A549 (cell line): Measurements from ENCODE around the gene SLC25A11. TPM values are rescaled to one million over a fixed set of nuclear protein-coding genes. Genes with fewer than 3 reads are reported as not detected.
"Not testable (repeated sequence)": the region's sequence is repeated elsewhere in the genome, so short reads cannot be mapped to it uniquely, and the experiment has no call there.

Experiments used
- ATAC-seq, 2 experiments: fragments of 200-7000 bp in 1 of 2; fragments of >200 bp in 1 of 2; cut with Nextera tagmentation in 1 of 2; cut with Tn5 transposase in 1 of 2; 3 replicates each; pipeline versions ENCODE4 v1.8.0 to v1.9.1; 2018 to 2020; ENCODE audit warnings: mild to moderate bottlenecking in 1 of 2, moderate library complexity in 1 of 2
- CTCF ChIA-PET: fragments of 300-600 bp; sonication (Branson Sonifier 250); formaldehyde crosslinking; extraction: SDS; loops from one replicate; lab custom pipeline; 2021; ENCODE audit warnings: antibody characterized with exemption, inconsistent platforms; lab: Yijun Ruan, JAX
- POLR2A ChIA-PET: fragments of 350-600 bp; formaldehyde crosslinking; extraction: SDS; loops from one replicate; lab custom pipeline; 2021; ENCODE audit warnings: antibody characterized with exemption, inconsistent platforms; lab: Yijun Ruan, JAX
- DNase-seq, 2 experiments: peaks; one replicate each; pipeline versions ENCODE4 v3.0.0 to v3.0.0-alpha.2; 2011 to 2016; ENCODE audit warnings: low read depth in 1 of 2, low spot score in 1 of 2
- FAIRE-seq: peaks from 2 replicates; lab custom pipeline; 2011; peaks lifted over from hg19 to GRCh38; lab: Jason Lieb, UNC
- H3K27ac ChIP-seq, 2 experiments: fragments of >200 bp; sonication (Bioruptor Twin); formaldehyde crosslinking; 3 replicates each; pipeline ENCODE4 v1.5.1; 2016 to 2017
- H3K4me1 ChIP-seq: fragments of >200 bp; sonication (Bioruptor Twin); formaldehyde crosslinking; 3 replicates; pipeline ENCODE4 v1.6.1; 2016
- H3K4me2 ChIP-seq: fragments of >200 bp; sonication (Bioruptor Twin); formaldehyde crosslinking; 3 replicates; pipeline ENCODE4 v1.6.1; 2016
- H3K4me3 ChIP-seq: fragments of >200 bp; sonication (Bioruptor Twin); formaldehyde crosslinking; 3 replicates; pipeline ENCODE4 v1.5.1; 2016
- H3K9me3 ChIP-seq: fragments of >200 bp; sonication (Bioruptor Twin); formaldehyde crosslinking; 3 replicates; pipeline ENCODE4 v1.6.1; 2016
- BCL3 ChIP-seq: fragments of >200 bp; sonication (Bioruptor Twin); formaldehyde crosslinking; IDR thresholded peaks from 3 replicates; pipeline ENCODE4 v1.6.1; 2016
- EP300 ChIP-seq, 2 experiments: fragments of >200 bp; sonication (Bioruptor Twin); formaldehyde crosslinking; IDR thresholded peaks; 2 replicates in 1 of 2; 3 replicates in 1 of 2; pipeline ENCODE4 v1.6.1; 2016 to 2017
- FOSB ChIP-seq: fragments of 250-450 bp; sonication (Bioruptor Pico); IDR thresholded peaks from 2 replicates; pipeline ENCODE4 v1.5.0; 2020; ENCODE audit warnings: mild to moderate bottlenecking, moderate library complexity
- FOSL2 ChIP-seq, 2 experiments: fragments of 450-650 bp in 1 of 2; fragments of >200 bp in 1 of 2; sonication (Bioruptor Twin) in 1 of 2; formaldehyde crosslinking; IDR thresholded peaks; 2 replicates each; pipeline versions ENCODE4 v1.5.0 to v1.6.1; 2016 to 2020; ENCODE audit warnings: mild to moderate bottlenecking in 1 of 2, moderate library complexity in 1 of 2
- HDAC2 ChIP-seq: fragments of 200-600 bp; sonication (generic); IDR thresholded peaks from 2 replicates; pipeline ENCODE4 v1.6.1; 2016
- HMGXB4 ChIP-seq: fragments of 250-450 bp; sonication (Bioruptor Pico); IDR thresholded peaks from 2 replicates; pipeline ENCODE4 v1.5.0; 2021; ENCODE audit warnings: mild to moderate bottlenecking, moderate library complexity, borderline replicate concordance
- HOXB13 ChIP-seq: fragments of 250-450 bp; sonication (Bioruptor Pico); IDR thresholded peaks from 2 replicates; pipeline ENCODE4 v1.5.0; 2020; ENCODE audit warnings: low read depth, mild to moderate bottlenecking, moderate library complexity
- JUNB ChIP-seq: fragments of >200 bp; sonication (Bioruptor Twin); formaldehyde crosslinking; IDR thresholded peaks from 2 replicates; pipeline ENCODE4 v1.6.1; 2016
- KDM1A ChIP-seq: fragments of 200-600 bp; sonication (generic); IDR thresholded peaks from 2 replicates; pipeline ENCODE4 v1.6.1; 2016; ENCODE audit warnings: low read depth, mild to moderate bottlenecking
- NFE2L2 ChIP-seq: fragments of 150-350 bp; conservative IDR thresholded peaks from 2 replicates; pipeline ENCODE4 v1.6.1; 2014; ENCODE audit warnings: low read length
- PHF8 ChIP-seq: fragments of 200-600 bp; sonication (generic); IDR thresholded peaks from 2 replicates; pipeline ENCODE4 v1.6.1; 2016; ENCODE audit warnings: low read depth, mild to moderate bottlenecking, antibody characterized with exemption, moderate library complexity, borderline replicate concordance
- POLR2A ChIP-seq: IDR thresholded peaks from 2 replicates; pipeline ENCODE4 v1.6.1; 2012; ENCODE audit warnings: mild to moderate bottlenecking, low read length
- RARB ChIP-seq: fragments of 250-450 bp; sonication (Bioruptor Pico); IDR thresholded peaks from 2 replicates; pipeline ENCODE4 v1.8.0; 2021; ENCODE audit warnings: mild to moderate bottlenecking, moderate library complexity
- RCOR1 ChIP-seq: fragments of 150-350 bp; IDR thresholded peaks from 2 replicates; pipeline ENCODE4 v1.6.1; 2014; ENCODE audit warnings: antibody characterized with exemption, low read length, low read depth
- REST ChIP-seq: fragments of 200-600 bp; sonication (generic); IDR thresholded peaks from 2 replicates; pipeline ENCODE4 v1.6.1; 2016; ENCODE audit warnings: antibody characterized with exemption, mild to moderate bottlenecking, moderate library complexity
- TP53 ChIP-seq: fragments of 250-450 bp; sonication (Bioruptor Pico); IDR thresholded peaks from 2 replicates; pipeline ENCODE4 v1.5.0; 2021; ENCODE audit warnings: mild to moderate bottlenecking, moderate library complexity
- USF2 ChIP-seq: fragments of 450-650 bp; IDR thresholded peaks from 2 replicates; pipeline ENCODE4 v1.6.1; 2014; ENCODE audit warnings: antibody characterized with exemption
- ZFP36 ChIP-seq: fragments of 450-650 bp; IDR thresholded peaks from 2 replicates; pipeline ENCODE4 v1.6.1; 2014; ENCODE audit warnings: borderline replicate concordance; ENCODE audit not compliant: partially characterized antibody
- ZNF302 ChIP-seq: fragments of 250-450 bp; sonication (Bioruptor Pico); IDR thresholded peaks from 2 replicates; pipeline ENCODE4 v1.9.0; 2021; ENCODE audit warnings: inconsistent platforms, mild to moderate bottlenecking, moderate library complexity
- ZSCAN20 ChIP-seq: fragments of 250-450 bp; sonication (Bioruptor Pico); IDR thresholded peaks from 2 replicates; pipeline ENCODE4 v1.8.0; 2022; ENCODE audit warnings: mild to moderate bottlenecking, moderate library complexity
- WGBS: methylation state at CpG from one replicate; pipeline ENCODE4 v1.1.6; 2017; ENCODE audit errors: missing lambda C conversion rate; 5-methylcytosine and 5-hydroxymethylcytosine counted together
- polyA plus RNA-seq, 4 experiments: library from polyadenylated mRNA; depleted of rRNA in 3 of 4; stranded (reverse); fragments of >200 nt; fragmentation: RNase III in 1 of 4; extraction: RNeasy Plus Mini Kit Qiagen cat#74134 plus additional on column Dnase treatment in 1 of 4; gene quantifications; 2 replicates in 3 of 4; 3 replicates in 1 of 4; pipeline ENCODE4 v1.2.3, GENCODE V29; 2011 to 2017

Gene SLC25A11
- polyA plus RNA-seq, 2 of the 4 experiments (the other 2 are of a cell fraction) = 60.2 to 69.2 TPM

GRCh38 chr17:4919511-4920047 is 20.3 kb downstream of the SLC25A11 start:
- FAIRE-seq (peak; percentile 7), ATAC-seq (peak; percentile 45 to 73; a peak in 5 of 6 replicates)
- CTCF ChIA-PET = interaction anchor here (0.7 to 3.7 kb wide), 10 partner anchors 10 to 353 kb away, joined by 3 to 37 read pairs (median 4); partner anchors contain the start of genes CAMTA2, CHRNE, RNF167 and SLC25A11
- 0 out of 3 replicates have a peak, but pooled peaks cover 4% of the 10 kb centered on the region for H3K4me1 ChIP-seq
- 83% methylated on average over 8 of the region's 8 CpGs for WGBS
- TF ChIP-seq RCOR1 = no peak
- TF ChIP-seq RARB (CRISPR knock-in tag) = no peak
- TF ChIP-seq PHF8 = no peak
- no peak for TF ChIP-seq FOSL2 (IDR thresholded peaks at IDR 0.05)
- TF ChIP-seq FOSL2 (CRISPR knock-in tag; IDR thresholded peaks at IDR 0.05) = no peak
- TF ChIP-seq EP300 (IDR thresholded peaks at IDR 0.05) = no peak
- no peak for TF ChIP-seq ZNF302 (CRISPR knock-in tag)
- TF ChIP-seq NFE2L2 = no peak
- TF ChIP-seq TP53 (CRISPR knock-in tag) = no peak
- no peak for TF ChIP-seq HOXB13 (CRISPR knock-in tag)
- TF ChIP-seq BCL3 = no peak
- no peak for TF ChIP-seq ZFP36
- no peak for TF ChIP-seq REST
- TF ChIP-seq KDM1A = no peak
- TF ChIP-seq, all 56 proteins: peak for 0
- Histone ChIP-seq H3K4me2 (no peak overlapping the region), H3K9me3 (no peaks in the 10 kb centered on the region), H3K4me3 (no peak overlapping the region), H3K27ac (no peak overlapping the region)
- no peak for DNase-seq
- POLR2A ChIA-PET = interaction anchor here (2.1 kb wide), 1 partner anchor 20 kb away, joined by 9 read pairs; the partner anchor contains the start of genes RNF167 and SLC25A11

DNA sequence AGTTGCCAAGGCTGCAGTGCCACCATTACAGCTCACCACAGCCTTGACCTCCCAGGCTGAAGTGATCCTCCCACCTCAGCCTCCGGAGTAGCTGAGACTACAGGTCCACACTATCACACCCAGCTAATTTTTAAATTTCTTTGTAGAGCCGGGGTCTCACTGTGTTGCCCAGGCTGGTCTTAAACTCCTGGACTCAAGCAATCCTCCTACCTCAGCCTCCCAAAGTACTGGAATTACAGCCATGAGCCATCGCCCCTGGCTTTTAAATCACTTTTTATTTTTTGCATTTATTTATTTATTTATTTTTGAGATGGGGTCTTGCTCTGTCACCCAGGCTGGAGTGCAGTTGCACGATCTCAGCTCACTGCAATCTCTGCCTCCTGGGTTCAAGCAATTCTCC is 25.3 kb downstream of the SLC25A11 start:
- POLR2A ChIA-PET, H3K4me1 ChIP-seq, FAIRE-seq, H3K9me3 ChIP-seq, H3K4me3 ChIP-seq, H3K27ac ChIP-seq, H3K4me2 ChIP-seq, ATAC-seq, DNase-seq: not testable (repeated sequence)
- WGBS = 87% methylated on average over 4 of the region's 4 CpGs
- CTCF ChIA-PET = interaction anchor here (0.7 to 4.0 kb wide), 6 partner anchors 9 to 205 kb away, joined by 3 to 21 read pairs (median 4); partner anchors contain the start of genes ARRB2 and CHRNE

- FAIRE-seq (no peak), DNase-seq (no peak), ATAC-seq (no peak)
- Histone ChIP-seq H3K27ac (no peak overlapping the region), H3K4me2 (no peak overlapping the region), H3K9me3 (no peaks in the 10 kb centered on the region), H3K4me3 (no peak overlapping the region), H3K4me1 (peaks cover 9% of the 10 kb centered on the region; the same call in 2 of the 3 replicates)
- CTCF ChIA-PET = interaction anchor here (0.6 to 4.0 kb wide), 12 partner anchors 9 to 204 kb away, joined by 3 to 21 read pairs (median 4); partner anchors contain the start of genes ARRB2, CHRNE, RNF167 and SLC25A11
- POLR2A ChIA-PET = interaction anchor here (1.0 kb wide), 1 partner anchor 26 kb away, joined by 5 read pairs; the partner anchor contains the start of genes RNF167 and SLC25A11
- WGBS = 82% methylated on average over 1 of the region's 1 CpG
- TF ChIP-seq JUNB (no peak), ZNF302 (CRISPR knock-in tag) (no peak), REST (no peak), HOXB13 (CRISPR knock-in tag) (no peak), POLR2A (no peak), HMGXB4 (no peak), ZSCAN20 (CRISPR knock-in tag) (no peak), HDAC2 (no peak), FOSB (CRISPR knock-in tag) (no peak), NFE2L2 (no peak), USF2 (no peak)
These were observed 25.9 kb downstream of the SLC25A11 start for GRCh38 chr17:4913994-4914393.
